Endothelial cell of umbilical vein (primary cell): ENCODE data around the gene CORO2B. TPM values are rescaled to one million over a fixed set of nuclear protein-coding genes. Genes with fewer than 3 reads are reported as not detected.

Experiments
- BruUV-seq: library from RNA; stranded (reverse); fragments of 400-500 nt; replicated peaks from 2 replicates; lab custom pipeline; 2021; lab: Mats Ljungman, UMichigan
- CTCF ChIA-PET: fragments of 300-600, 350-600 bp; sonication (Branson Sonifier 250); formaldehyde crosslinking; loops from one replicate; lab custom pipeline; 2021; ENCODE audit warnings: antibody characterized with exemption, inconsistent platforms; lab: Charles Lee
- POLR2A ChIA-PET: fragments of 300-600, 350-600 bp; sonication (Branson Sonifier 250); formaldehyde crosslinking; loops from one replicate; lab custom pipeline; 2021; ENCODE audit warnings: antibody characterized with exemption, inconsistent platforms; lab: Charles Lee
- DNase-seq: peaks from one replicate; pipeline ENCODE4 v3.0.0-alpha.2; 2011; ENCODE audit warnings: low read depth, low spot score
- FAIRE-seq: peaks from 2 replicates; lab custom pipeline; 2011; peaks lifted over from hg19 to GRCh38; lab: Jason Lieb, UNC
- H2AFZ ChIP-seq: 2 replicates; pipeline ENCODE4 v1.6.0; 2012; ENCODE audit warnings: low read depth, low read length, control low read depth, inconsistent platforms
- H3K27ac ChIP-seq: 2 replicates; pipeline ENCODE4 v1.5.1; 2011; ENCODE audit warnings: low read depth, mild to moderate bottlenecking, control low read depth, low read length, moderate library complexity; ENCODE audit not compliant: insufficient read depth
- H3K27me3 ChIP-seq, 2 experiments: 2 replicates each; pipeline versions ENCODE4 v1.6.0 to v1.6.1; 2011; ENCODE audit warnings: low read length in 2 of 2, mixed read lengths in 1 of 2; ENCODE audit not compliant: control insufficient read depth in 2 of 2, insufficient read depth in 2 of 2
- H3K36me3 ChIP-seq, 2 experiments: 2 replicates in 1 of 2; 3 replicates in 1 of 2; pipeline ENCODE4 v1.5.1; 2011; ENCODE audit warnings: low read length in 2 of 2, mild to moderate bottlenecking in 1 of 2, moderate library complexity in 1 of 2; ENCODE audit not compliant: control insufficient read depth in 2 of 2, insufficient read depth in 2 of 2; ENCODE audit errors: extremely low read depth in 1 of 2
- H3K4me1 ChIP-seq: 3 replicates; pipeline ENCODE4 v1.5.1; 2011; ENCODE audit warnings: mild to moderate bottlenecking, low read length; ENCODE audit not compliant: control insufficient read depth, insufficient read depth; ENCODE audit errors: extremely low read depth
- H3K4me2 ChIP-seq: 2 replicates; pipeline ENCODE4 v1.6.1; 2011; ENCODE audit warnings: low read length, control low read depth, mixed read lengths; ENCODE audit not compliant: insufficient read depth
- H3K4me3 ChIP-seq, 3 experiments: fragments of 200-600 bp in 1 of 3; sonication (generic), shearing (Covaris generic) in 1 of 3; replicated peaks in 1 of 3; 2 replicates each; pipeline ENCODE4 v1.5.1; 2011 to 2016; ENCODE audit warnings: control low read depth in 3 of 3, low read length in 3 of 3, mild to moderate bottlenecking in 2 of 3, inconsistent platforms in 1 of 3, low read depth in 1 of 3, moderate library complexity in 1 of 3; ENCODE audit not compliant: insufficient read depth in 1 of 3
- H3K79me2 ChIP-seq: 2 replicates; pipeline ENCODE4 v1.6.0; 2012; ENCODE audit warnings: low read length, inconsistent platforms; ENCODE audit not compliant: control insufficient read depth, insufficient read depth
- H3K9ac ChIP-seq: replicated peaks from 2 replicates; pipeline ENCODE3; 2011; ENCODE audit warnings: low read length, control low read depth; ENCODE audit not compliant: insufficient read depth; ENCODE audit errors: extremely low read depth
- H3K9me1 ChIP-seq: replicated peaks from 3 replicates; pipeline ENCODE4 v1.6.0; 2011; ENCODE audit warnings: mild to moderate bottlenecking, low read length; ENCODE audit not compliant: control insufficient read depth, insufficient read depth; ENCODE audit errors: extremely low read depth
- H3K9me3 ChIP-seq: replicated peaks from 2 replicates; pipeline ENCODE4 v1.5.1; 2012; ENCODE audit warnings: low read length, inconsistent platforms; ENCODE audit not compliant: control insufficient read depth, insufficient read depth
- H4K20me1 ChIP-seq: replicated peaks from 2 replicates; pipeline ENCODE3; 2011; ENCODE audit warnings: mild to moderate bottlenecking, low read length; ENCODE audit not compliant: control insufficient read depth, insufficient read depth; ENCODE audit errors: extremely low read depth
- EZH2 ChIP-seq: IDR thresholded peaks from 2 replicates; pipeline ENCODE4 v1.6.1; 2012; ENCODE audit warnings: borderline replicate concordance, low read depth, mild to moderate bottlenecking, moderate library complexity, low read length, inconsistent platforms; ENCODE audit not compliant: severe bottlenecking
- FOS ChIP-seq: IDR thresholded peaks from 2 replicates; pipeline ENCODE4 v1.6.1; 2011; ENCODE audit warnings: mild to moderate bottlenecking, low read length, moderate library complexity, borderline replicate concordance; ENCODE audit not compliant: insufficient read depth
- GATA2 ChIP-seq: IDR thresholded peaks from 2 replicates; pipeline ENCODE4 v1.7.0; 2011; ENCODE audit warnings: low read depth, mild to moderate bottlenecking, moderate library complexity, mixed read lengths, low read length; ENCODE audit not compliant: insufficient read length, insufficient read depth
- JUN ChIP-seq: IDR thresholded peaks from 2 replicates; pipeline ENCODE4 v1.6.1; 2011; ENCODE audit warnings: borderline replicate concordance, low read depth; ENCODE audit not compliant: insufficient read length, insufficient read depth
- MYC ChIP-seq: IDR thresholded peaks from one replicate; pipeline ENCODE4 v1.6.1; 2011; ENCODE audit warnings: mild to moderate bottlenecking, low read depth, low read length
- POLR2A ChIP-seq: IDR thresholded peaks from 2 replicates; pipeline ENCODE4 v1.6.1; 2012; ENCODE audit warnings: low read depth, mild to moderate bottlenecking, control low read depth, low read length
- POLR2AphosphoS5 ChIP-seq: IDR thresholded peaks from 2 replicates; pipeline ENCODE4 v1.6.1; 2012; ENCODE audit warnings: low read depth, mild to moderate bottlenecking, control low read depth, low read length, moderate library complexity; ENCODE audit not compliant: insufficient read depth
- dilution Hi-C: fragments of 300-500 bp; cut with MboI; formaldehyde crosslinking; loops from one replicate; pipeline ENCODE4 v1.15.0; 2019; ENCODE audit warnings: low sequenced_read_pairs; ENCODE audit not compliant: extremely low pct_ligation_motif_present
- intact Hi-C: fragments of 100-400 bp; cut with micrococcal nuclease; formaldehyde crosslinking; loops from one replicate; pipeline ENCODE4 v1.10.0; 2022
- polyA plus RNA-seq, 4 experiments: library from polyadenylated mRNA; depleted of rRNA in 3 of 4; stranded (reverse) in 3 of 4; unstranded in 1 of 4; fragments of >200 nt; gene quantifications; 2 replicates each; pipeline versions ENCODE4 v1.2.1 to v1.2.3, GENCODE V29; 2011 to 2012; ENCODE audit warnings: missing spikeins in 1 of 4
- total RNA-seq: library from RNA; stranded (reverse); gene quantifications from 2 replicates; pipeline ENCODE4 v1.2.3, GENCODE V29; 2021
- TF ChIP-seq, protein P1 (sequence below): IDR thresholded peaks from 2 replicates; pipeline ENCODE4 v1.6.1; 2011; ENCODE audit not compliant: insufficient read depth, insufficient read length

CORO2B gene
- total and polyA plus RNA-seq, 2 donors (not counting 3 experiments of a cell fraction or from before 2014, with no cell fraction given) = 2.4 to 3.7 TPM

DNA sequence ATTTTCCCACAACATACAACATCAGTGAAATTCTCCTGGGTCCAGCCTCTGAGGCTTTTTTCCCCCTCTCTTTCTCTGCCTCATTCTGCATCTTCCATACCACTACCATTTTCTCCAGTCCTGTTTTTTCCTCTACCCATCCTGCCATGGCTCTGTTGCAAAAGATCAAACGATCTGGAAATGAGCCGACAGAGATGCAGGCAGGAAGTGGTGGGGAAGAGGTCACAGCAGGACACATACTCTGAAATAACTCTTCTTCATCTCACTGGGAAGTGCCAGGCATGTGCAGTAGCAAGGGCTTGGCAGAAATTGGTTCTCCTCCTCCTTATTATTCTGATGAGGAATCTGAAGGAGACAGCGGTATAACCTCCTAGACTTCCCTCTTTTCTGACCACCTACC lies 114.3 kb downstream of the CORO2B start:
- ChIA-PET CTCF (no interaction called here), POLR2A (no interaction called here)
- dilution Hi-C loops (no loop called here), intact Hi-C loops (no loop called here)
- BruUV-seq = no TSS peak
- no peak for DNase-seq
- no peak for FAIRE-seq
- Histone ChIP-seq H3K27ac (no peak overlapping the region), H3K4me2 (no peak overlapping the region), H3K4me1 (no peaks in the 10 kb centered on the region), H4K20me1 (no peaks in the 10 kb centered on the region), H2AFZ (no peak overlapping the region), H3K9me3 (no peaks in the 10 kb centered on the region), H3K4me3 (no peak overlapping the region), H3K9me1 (no peaks in the 10 kb centered on the region), H3K79me2 (no peaks in the 10 kb centered on the region), H3K36me3 (no peaks in the 10 kb centered on the region), H3K27me3 (peaks cover 6 to 9% of the 10 kb centered on the region in 2 experiments), H3K9ac (no peak overlapping the region)
- TF ChIP-seq GATA2 (no peak), JUN (no peak), POLR2A (no peak), FOS (no peak)
- TF ChIP-seq, protein P1, sequence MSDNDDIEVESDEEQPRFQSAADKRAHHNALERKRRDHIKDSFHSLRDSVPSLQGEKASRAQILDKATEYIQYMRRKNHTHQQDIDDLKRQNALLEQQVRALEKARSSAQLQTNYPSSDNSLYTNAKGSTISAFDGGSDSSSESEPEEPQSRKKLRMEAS = no peak

DNA sequence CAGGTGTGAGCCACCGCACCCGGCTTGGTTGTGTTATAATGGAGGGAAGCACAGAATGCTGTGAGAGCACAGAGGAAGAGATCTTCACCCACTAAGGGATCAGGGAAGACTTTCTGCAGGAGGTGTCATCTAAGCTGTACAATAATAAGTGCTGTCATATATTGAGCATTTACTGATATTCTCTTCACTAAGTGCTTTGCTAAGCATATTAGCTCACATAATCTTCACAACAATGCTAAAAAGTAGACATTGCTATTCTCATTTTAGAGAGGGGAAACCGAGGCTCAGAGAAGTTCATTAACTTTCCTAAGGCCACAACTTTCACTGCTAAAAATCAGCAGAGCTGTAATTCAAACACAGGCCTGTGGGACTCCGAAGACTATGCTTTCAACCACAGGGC lies 115.3 kb downstream of the CORO2B start:
- FAIRE-seq (no peak), DNase-seq (no peak)
- H3K4me1 ChIP-seq = no peaks in the 10 kb centered on the region
- H3K4me3 ChIP-seq = no peak overlapping the region
- dilution Hi-C loops (no loop called here), intact Hi-C loops (no loop called here)
- H3K27me3 ChIP-seq = peaks cover 3 to 6% of the 10 kb centered on the region in 2 experiments
- no peak overlapping the region for H2AFZ ChIP-seq
- POLR2A ChIA-PET = no interaction called here
- BruUV-seq = no TSS peak
- no peak overlapping the region for H3K4me2 ChIP-seq
- H3K9ac ChIP-seq = no peak overlapping the region
- no peak overlapping the region for H3K27ac ChIP-seq
- TF ChIP-seq EZH2 (no peak), POLR2A (no peak), FOS (no peak), GATA2 (no peak), JUN (no peak), POLR2AphosphoS5 (no peak), MYC (no peak)
- no peaks in the 10 kb centered on the region for H3K36me3 ChIP-seq
- no peaks in the 10 kb centered on the region for H4K20me1 ChIP-seq
- no peaks in the 10 kb centered on the region for H3K79me2 ChIP-seq
- no peaks in the 10 kb centered on the region for H3K9me1 ChIP-seq
- CTCF ChIA-PET = no interaction called here
- no peaks in the 10 kb centered on the region for H3K9me3 ChIP-seq
